22Rv1 (cell line): ENCODE results near the gene NIPAL4.

ENCODE experiments used
- H3K27ac ChIP-seq: fragments of 450-650 bp; 2 replicates; pipeline ENCODE4 v1.5.1; 2017
- ZFX ChIP-seq: fragments of 450-650 bp; IDR thresholded peaks from 2 replicates; pipeline ENCODE4 v1.6.1; 2017; ENCODE audit warnings: antibody characterized with exemption, borderline replicate concordance
- TF ChIP-seq, protein P1 (sequence below): fragments of 450-650 bp; IDR thresholded peaks from 2 replicates; pipeline ENCODE4 v1.5.1; 2017; ENCODE audit warnings: mild to moderate bottlenecking

The NIPAL4 gene

DNA sequence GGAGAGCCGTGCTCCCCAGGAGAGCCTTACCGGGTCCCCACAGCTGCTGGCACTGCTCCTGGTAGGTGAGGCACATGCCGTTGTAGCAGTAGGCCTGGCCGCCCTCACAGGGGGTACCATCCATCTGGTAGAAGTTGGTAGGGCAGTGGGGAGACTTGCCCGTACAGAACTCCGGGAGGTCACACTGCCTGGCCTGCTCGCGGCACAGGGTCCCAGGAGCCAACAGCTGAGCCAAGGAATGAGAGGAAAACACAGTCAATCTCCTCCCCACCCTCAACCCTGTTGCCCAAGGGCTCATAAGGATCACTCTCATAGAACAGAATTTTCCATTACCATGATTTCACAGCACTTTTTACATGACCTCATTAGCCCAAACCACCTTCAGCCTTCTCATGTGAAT is 36.9 kb downstream of the NIPAL4 start:
- no peak overlapping the region for H3K27ac ChIP-seq
- TF ChIP-seq ZFX, result no peak
- TF ChIP-seq, protein P1, sequence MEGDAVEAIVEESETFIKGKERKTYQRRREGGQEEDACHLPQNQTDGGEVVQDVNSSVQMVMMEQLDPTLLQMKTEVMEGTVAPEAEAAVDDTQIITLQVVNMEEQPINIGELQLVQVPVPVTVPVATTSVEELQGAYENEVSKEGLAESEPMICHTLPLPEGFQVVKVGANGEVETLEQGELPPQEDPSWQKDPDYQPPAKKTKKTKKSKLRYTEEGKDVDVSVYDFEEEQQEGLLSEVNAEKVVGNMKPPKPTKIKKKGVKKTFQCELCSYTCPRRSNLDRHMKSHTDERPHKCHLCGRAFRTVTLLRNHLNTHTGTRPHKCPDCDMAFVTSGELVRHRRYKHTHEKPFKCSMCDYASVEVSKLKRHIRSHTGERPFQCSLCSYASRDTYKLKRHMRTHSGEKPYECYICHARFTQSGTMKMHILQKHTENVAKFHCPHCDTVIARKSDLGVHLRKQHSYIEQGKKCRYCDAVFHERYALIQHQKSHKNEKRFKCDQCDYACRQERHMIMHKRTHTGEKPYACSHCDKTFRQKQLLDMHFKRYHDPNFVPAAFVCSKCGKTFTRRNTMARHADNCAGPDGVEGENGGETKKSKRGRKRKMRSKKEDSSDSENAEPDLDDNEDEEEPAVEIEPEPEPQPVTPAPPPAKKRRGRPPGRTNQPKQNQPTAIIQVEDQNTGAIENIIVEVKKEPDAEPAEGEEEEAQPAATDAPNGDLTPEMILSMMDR, result no peak

DNA sequence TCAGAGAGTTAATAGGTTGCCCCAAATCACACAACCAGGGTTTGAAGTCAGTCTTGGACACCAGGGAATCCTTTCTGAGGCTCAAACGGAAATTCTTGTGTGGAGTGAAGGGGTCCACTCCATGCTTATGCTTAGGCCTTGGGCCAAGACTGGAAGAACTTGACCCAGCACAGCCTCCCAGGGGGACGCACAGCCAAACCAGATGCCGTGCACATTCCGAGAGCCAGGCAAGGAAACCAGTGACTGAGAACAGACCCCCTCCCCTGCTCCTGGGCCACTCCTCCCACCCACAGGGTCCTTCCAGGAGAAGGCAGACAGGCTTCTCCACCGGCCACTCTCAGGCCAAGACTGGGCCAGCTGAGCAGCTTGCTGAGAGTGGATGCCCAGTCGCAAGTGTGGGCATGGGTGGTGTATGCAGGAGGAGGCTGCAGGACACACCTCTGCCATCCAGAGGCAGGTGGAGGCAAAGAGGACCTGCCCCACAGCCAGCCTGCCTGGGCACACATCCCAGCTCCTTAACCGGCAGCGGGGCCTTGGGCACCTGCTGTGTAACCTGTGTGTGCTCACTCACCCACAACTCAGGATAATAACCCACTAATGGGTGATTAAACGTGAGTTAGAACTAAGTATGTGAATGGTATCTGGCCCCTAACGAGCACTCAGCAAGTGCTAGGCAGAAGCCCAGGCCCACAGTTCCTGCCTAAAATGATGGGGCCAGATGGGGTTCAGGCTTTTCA is 38.0 kb downstream of the NIPAL4 start:
- no peak overlapping the region for H3K27ac ChIP-seq
- no peak for TF ChIP-seq ZFX
- TF ChIP-seq, protein P1, result no peak

- no peak overlapping the region for H3K27ac ChIP-seq
- TF ChIP-seq, protein P1, result no peak
- no peak for TF ChIP-seq ZFX
These were observed 42.2 kb downstream of the NIPAL4 start for GRCh38 chr5:157502143-157502647.

- TF ChIP-seq, protein P1, result no peak
- no peak for TF ChIP-seq ZFX
- H3K27ac ChIP-seq, result no peak overlapping the region
These were observed 44.0 kb downstream of the NIPAL4 start for GRCh38 chr5:157504053-157504452.

DNA sequence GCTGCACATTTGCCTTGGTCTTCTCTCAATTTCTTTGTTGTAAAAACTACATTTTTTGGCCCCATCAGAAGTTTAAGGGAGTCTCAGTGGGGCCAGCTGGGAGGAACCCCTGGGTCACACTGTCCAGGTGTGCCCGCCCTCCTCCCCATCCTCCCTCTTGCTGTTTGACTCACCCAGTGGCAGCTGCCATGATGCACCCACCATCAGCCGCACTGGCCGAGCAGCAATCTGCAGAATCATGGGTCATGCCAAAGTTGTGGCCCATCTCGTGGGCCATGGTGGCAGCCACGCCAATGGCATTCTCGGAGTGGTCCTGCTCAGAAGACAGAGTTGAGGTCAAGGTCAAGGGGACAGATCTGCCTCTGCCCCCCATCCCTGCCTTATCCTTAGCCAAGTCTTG is 45.5 kb downstream of the NIPAL4 start:
- no peak overlapping the region for H3K27ac ChIP-seq
- TF ChIP-seq, protein P1, result no peak
- TF ChIP-seq ZFX, result no peak

- TF ChIP-seq ZFX, result no peak
- TF ChIP-seq, protein P1, result no peak
- H3K27ac ChIP-seq, result no peak overlapping the region
These were observed 46.1 kb downstream of the NIPAL4 start for GRCh38 chr5:157506066-157506590.
